BLaER1 (cell line): ENCODE results near the gene SUPT4H1.
"Not testable (repeated sequence)": the region's sequence is repeated elsewhere in the genome, so short reads cannot be mapped to it uniquely, and the experiment has no call there.

Experiments
- H3K27ac ChIP-seq: shearing (Covaris generic); formaldehyde crosslinking; 2 replicates; pipeline ENCODE4 v1.8.1; 2022
- H3K27me3 ChIP-seq: shearing (Covaris generic); formaldehyde crosslinking; 2 replicates; pipeline ENCODE4 v1.8.1; 2022
- H3K36me3 ChIP-seq: shearing (Covaris generic); formaldehyde crosslinking; 2 replicates; pipeline ENCODE4 v1.8.1; 2022
- H3K4me1 ChIP-seq: shearing (Covaris generic); formaldehyde crosslinking; 2 replicates; pipeline ENCODE4 v1.8.1; 2022
- H3K4me2 ChIP-seq: shearing (Covaris generic); formaldehyde crosslinking; 2 replicates; pipeline ENCODE4 v1.8.1; 2022
- H3K4me3 ChIP-seq: shearing (Covaris generic); formaldehyde crosslinking; 2 replicates; pipeline ENCODE4 v1.8.1; 2022
- H3K9ac ChIP-seq: shearing (Covaris generic); formaldehyde crosslinking; 2 replicates; pipeline ENCODE4 v1.8.1; 2022
- H3K9me3 ChIP-seq: shearing (Covaris generic); formaldehyde crosslinking; 2 replicates; pipeline ENCODE4 v1.8.1; 2022
- H4K20me1 ChIP-seq: shearing (Covaris generic); formaldehyde crosslinking; 2 replicates; pipeline ENCODE4 v1.8.1; 2022
- Cebpa-rat ChIP-seq: shearing (Covaris generic); IDR thresholded peaks from 2 replicates; pipeline ENCODE4 v1.8.1; 2022

SUPT4H1 gene

GRCh38 chr17:58341861-58342475 lies 10.0 kb downstream of the SUPT4H1 start:
- Histone ChIP-seq H3K4me2 (peak overlapping the region; percentile 96), H3K36me3 (peaks cover 48% of the 10 kb centered on the region), H3K4me1 (peaks cover 81% of the 10 kb centered on the region), H3K9ac (peak overlapping the region; percentile 91), H3K4me3 (peak overlapping the region; percentile 65), H3K9me3 (no peaks in the 10 kb centered on the region), H4K20me1 (peaks cover 3% of the 10 kb centered on the region; the same call in 1 of the 2 replicates), H3K27me3 (no peaks in the 10 kb centered on the region), H3K27ac (peak overlapping the region; percentile 100)
- no peak for TF ChIP-seq Cebpa-rat

DNA sequence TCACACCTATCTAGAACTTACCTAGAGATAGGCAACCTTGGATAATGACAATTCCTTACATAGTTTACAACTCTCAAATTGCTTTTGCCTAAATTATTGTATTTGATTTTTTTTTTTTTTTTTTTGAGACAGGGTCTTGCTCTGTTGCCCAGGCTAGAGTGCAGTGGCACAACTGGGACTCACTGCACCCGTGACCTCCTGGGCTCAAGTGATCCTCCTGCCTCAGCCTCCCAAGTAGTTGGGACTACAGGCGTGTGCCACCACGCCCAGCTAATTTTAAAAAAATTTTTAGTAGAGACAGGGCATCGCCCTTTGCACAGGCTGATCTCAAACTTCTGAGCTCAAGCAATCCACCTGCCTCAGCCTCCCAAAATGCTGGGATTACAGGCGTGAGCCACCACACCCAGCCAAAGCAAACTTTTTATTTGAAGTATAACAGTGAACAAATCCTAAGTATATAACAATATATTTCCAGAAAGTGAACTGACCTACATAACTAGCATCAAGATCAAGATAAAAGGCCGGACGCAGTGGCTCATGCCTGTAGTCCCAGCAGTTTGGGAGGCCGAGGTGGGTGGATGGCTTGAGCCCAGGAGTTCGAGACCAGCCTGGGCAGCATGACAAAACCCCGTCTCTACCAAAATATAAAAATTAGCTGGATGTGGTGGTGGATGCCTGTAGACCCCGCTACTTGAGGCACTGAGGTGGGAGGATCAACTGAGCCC lies 10.7 kb downstream of the SUPT4H1 start:
- peak overlapping the region; percentile 100 for H3K9ac ChIP-seq
- H4K20me1 ChIP-seq, H3K27me3 ChIP-seq, H3K9me3 ChIP-seq: not testable (repeated sequence)
- H3K4me3 ChIP-seq: peak overlapping the region; percentile 96; the same call in 1 of the 2 replicates
- peak overlapping the region; percentile 100 for H3K27ac ChIP-seq
- H3K36me3 ChIP-seq: peaks cover 42% of the 10 kb centered on the region
- peaks cover 81% of the 10 kb centered on the region for H3K4me1 ChIP-seq
- peak overlapping the region; percentile 96 for H3K4me2 ChIP-seq

GRCh38 chr17:58340405-58340876 lies 11.6 kb downstream of the SUPT4H1 start:
- Histone ChIP-seq H3K4me1 (peaks cover 81% of the 10 kb centered on the region), H3K9me3 (no peaks in the 10 kb centered on the region), H3K27me3 (no peaks in the 10 kb centered on the region), H3K36me3 (peaks cover 33% of the 10 kb centered on the region), H3K9ac (peak overlapping the region; percentile 100), H3K4me2 (peak overlapping the region; percentile 96), H3K4me3 (peak overlapping the region; percentile 96), H3K27ac (peak overlapping the region; percentile 100), H4K20me1 (no peaks in the 10 kb centered on the region)
- TF ChIP-seq Cebpa-rat: no peak

GRCh38 chr17:58339755-58340404 lies 12.1 kb downstream of the SUPT4H1 start:
- no peaks in the 10 kb centered on the region for H3K27me3 ChIP-seq
- H3K36me3 ChIP-seq: peaks cover 30% of the 10 kb centered on the region; the same call in 1 of the 2 replicates
- no peaks in the 10 kb centered on the region for H3K9me3 ChIP-seq
- peak overlapping the region; percentile 100 for H3K27ac ChIP-seq
- H3K4me2 ChIP-seq: peak overlapping the region; percentile 96
- H3K4me1 ChIP-seq: peaks cover 81% of the 10 kb centered on the region
- H4K20me1 ChIP-seq: no peaks in the 10 kb centered on the region
- peak overlapping the region; percentile 96 for H3K4me3 ChIP-seq
- H3K9ac ChIP-seq: peak overlapping the region; percentile 100
- no peak for TF ChIP-seq Cebpa-rat

DNA sequence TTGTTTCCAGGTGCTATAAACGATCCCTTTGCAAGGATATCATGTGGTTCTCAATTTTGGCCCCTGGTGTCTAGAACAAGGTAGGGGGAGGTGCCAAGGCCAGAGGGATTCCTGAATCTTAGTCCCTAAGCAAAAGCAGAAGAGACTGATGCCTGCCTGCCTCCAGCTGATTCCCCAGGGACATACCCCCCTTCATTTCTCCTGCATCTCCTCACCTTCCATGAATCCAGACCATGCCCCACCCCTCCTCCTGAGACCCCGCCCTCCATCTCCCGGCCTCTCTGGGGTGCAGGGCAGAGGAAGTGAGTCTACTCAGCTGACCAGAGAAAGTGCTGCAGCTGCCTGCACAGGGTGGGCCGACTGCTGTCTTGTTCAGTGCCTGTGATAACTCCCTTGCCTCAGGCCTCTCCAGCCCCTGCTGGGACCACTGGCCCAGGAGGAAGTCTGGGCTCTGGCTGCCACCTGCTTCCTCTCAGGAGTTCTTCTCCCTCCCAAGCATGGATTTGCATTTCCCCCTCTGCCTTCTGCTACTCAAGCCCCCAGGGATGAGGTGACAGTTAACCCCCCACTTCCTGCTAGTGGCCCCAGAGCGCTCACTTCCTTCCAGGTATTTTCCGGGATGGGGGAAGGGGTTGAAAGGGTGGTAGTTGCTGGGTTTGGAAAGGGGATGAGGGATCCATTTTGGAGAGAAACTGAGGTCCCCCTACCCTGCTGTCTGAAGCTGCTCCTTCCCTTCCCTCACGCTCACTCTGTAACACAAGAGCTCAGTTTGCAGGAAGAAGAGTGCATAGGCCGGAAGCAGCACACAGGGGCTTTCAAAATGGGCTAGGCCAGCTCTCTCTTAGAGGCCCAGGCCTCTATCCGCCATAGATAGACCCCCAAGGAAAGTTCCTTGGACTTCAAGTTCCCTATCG lies 12.9 kb downstream of the SUPT4H1 start:
- Histone ChIP-seq H3K27ac (peak overlapping the region; percentile 100), H4K20me1 (no peaks in the 10 kb centered on the region), H3K27me3 (no peaks in the 10 kb centered on the region), H3K4me2 (peak overlapping the region; percentile 96), H3K36me3 (peaks cover 30% of the 10 kb centered on the region; the same call in 1 of the 2 replicates), H3K9me3 (no peaks in the 10 kb centered on the region), H3K9ac (peak overlapping the region; percentile 100), H3K4me1 (peaks cover 84% of the 10 kb centered on the region), H3K4me3 (peak overlapping the region; percentile 96)
- TF ChIP-seq Cebpa-rat: no peak

- no peak for TF ChIP-seq Cebpa-rat
- Histone ChIP-seq H3K9me3 (no peaks in the 10 kb centered on the region), H3K27me3 (no peaks in the 10 kb centered on the region), H3K27ac (peak overlapping the region; percentile 100), H4K20me1 (no peaks in the 10 kb centered on the region), H3K36me3 (peaks cover 30% of the 10 kb centered on the region; the same call in 1 of the 2 replicates), H3K4me1 (peaks cover 84% of the 10 kb centered on the region), H3K9ac (peak overlapping the region; percentile 100), H3K4me2 (peak overlapping the region; percentile 96), H3K4me3 (peak overlapping the region; percentile 96)
Measured at GRCh38 chr17:58338454-58338840, 13.6 kb downstream of the SUPT4H1 start.

- Histone ChIP-seq H4K20me1 (no peaks in the 10 kb centered on the region), H3K36me3 (peaks cover 25% of the 10 kb centered on the region; the same call in 1 of the 2 replicates), H3K9me3 (no peaks in the 10 kb centered on the region), H3K9ac (peak overlapping the region; percentile 100), H3K4me3 (peak overlapping the region; percentile 96), H3K4me2 (peak overlapping the region; percentile 96), H3K27me3 (no peaks in the 10 kb centered on the region), H3K4me1 (peaks cover 78% of the 10 kb centered on the region), H3K27ac (peak overlapping the region; percentile 100)
- TF ChIP-seq Cebpa-rat: no peak
Measured at GRCh38 chr17:58337600-58338453, 14.2 kb downstream of the SUPT4H1 start.

DNA sequence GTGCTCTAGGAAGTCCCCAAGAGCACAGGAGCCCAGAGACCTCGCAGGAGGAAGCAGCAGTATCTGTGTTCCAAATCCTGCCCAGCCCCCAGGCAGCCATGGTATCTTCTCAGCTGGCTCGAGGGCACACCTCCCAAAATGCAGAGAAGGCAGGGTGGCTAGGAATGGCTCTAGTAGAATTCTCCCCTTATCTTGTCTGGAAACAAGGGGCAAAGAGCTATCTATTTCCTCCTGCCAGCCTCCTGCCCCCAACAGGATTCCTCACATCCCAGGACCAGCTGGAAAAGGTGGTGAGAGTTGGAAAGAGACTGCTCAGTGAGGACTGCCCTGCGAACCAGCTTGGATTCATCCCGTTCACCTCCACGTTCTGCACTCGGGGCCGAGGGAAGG lies 14.8 kb downstream of the SUPT4H1 start:
- Histone ChIP-seq H3K9me3 (no peaks in the 10 kb centered on the region), H3K4me3 (peak overlapping the region; percentile 96), H4K20me1 (peaks cover under 1% of the 10 kb centered on the region; the same call in 1 of the 2 replicates), H3K9ac (peak overlapping the region; percentile 100), H3K4me1 (peaks cover 71% of the 10 kb centered on the region), H3K27me3 (no peaks in the 10 kb centered on the region), H3K36me3 (peaks cover 19% of the 10 kb centered on the region; the same call in 1 of the 2 replicates), H3K27ac (peak overlapping the region; percentile 100), H3K4me2 (peak overlapping the region; percentile 96)
- TF ChIP-seq Cebpa-rat: no peak
